ENCODE measurements around the gene ZBTB11. TPM values are rescaled to one million over a fixed set of nuclear protein-coding genes. Genes with fewer than 3 reads are reported as not detected.

ZBTB11 gene
- total and polyA plus RNA-seq, 10 of the 15 experiments (the other 5 are each of a cell fraction or from before 2014, with no cell fraction given): 3.5 to 25.7 (median 18.0) TPM

- peak overlapping the region; percentile 81 for H3K4me2 ChIP-seq (ENCODE audit: control insufficient read depth, insufficient read depth)
- TSS peak; percentile 57 for BruUV-seq (replicated peaks)
- RAD21 ChIA-PET (ENCODE audit: unreplicated experiment): interaction anchor here (1.8 to 1.9 kb wide), 2 partner anchors 66 to 103 kb away, joined by 4 to 5 read pairs; no protein-coding TSS in a partner anchor
- CTCF ChIA-PET: interaction anchor here (1.0 to 3.0 kb wide), 3 partner anchors 35 to 77 kb away, joined by 3 to 14 read pairs (median 5); no protein-coding TSS in a partner anchor
- peaks cover 20% of the 10 kb centered on the region for H3K79me2 ChIP-seq (ENCODE audit: control insufficient read depth, insufficient read depth, low read length)
- 6% methylated on average over 3 of the region's 3 CpGs for WGBS (ENCODE audit: insufficient coverage, insufficient replicate concordance, low lambda C conversion rate, missing lambda C conversion rate)
- peak overlapping the region; percentile 82; the same call in 1 of the 2 replicates for H3K9ac ChIP-seq (ENCODE audit: control insufficient read depth, insufficient read depth, low read length)
- TF ChIP-seq PKNOX1 (IDR thresholded peaks at IDR 0.05) (no peak), EZH2 (IDR thresholded peaks at IDR 0.05; ENCODE audit: borderline replicate concordance, control insufficient read depth, low read depth, low read length) (no peak), KAT2A (conservative IDR thresholded peaks at IDR 0.05; ENCODE audit: control insufficient read depth, low read depth, low read length) (no peak), KDM1A (IDR thresholded peaks at IDR 0.05; ENCODE audit: borderline replicate concordance) (no peak), RFX5 (IDR thresholded peaks at IDR 0.05; ENCODE audit: low read depth, low read length) (no peak)
- TF ChIP-seq, protein P1, sequence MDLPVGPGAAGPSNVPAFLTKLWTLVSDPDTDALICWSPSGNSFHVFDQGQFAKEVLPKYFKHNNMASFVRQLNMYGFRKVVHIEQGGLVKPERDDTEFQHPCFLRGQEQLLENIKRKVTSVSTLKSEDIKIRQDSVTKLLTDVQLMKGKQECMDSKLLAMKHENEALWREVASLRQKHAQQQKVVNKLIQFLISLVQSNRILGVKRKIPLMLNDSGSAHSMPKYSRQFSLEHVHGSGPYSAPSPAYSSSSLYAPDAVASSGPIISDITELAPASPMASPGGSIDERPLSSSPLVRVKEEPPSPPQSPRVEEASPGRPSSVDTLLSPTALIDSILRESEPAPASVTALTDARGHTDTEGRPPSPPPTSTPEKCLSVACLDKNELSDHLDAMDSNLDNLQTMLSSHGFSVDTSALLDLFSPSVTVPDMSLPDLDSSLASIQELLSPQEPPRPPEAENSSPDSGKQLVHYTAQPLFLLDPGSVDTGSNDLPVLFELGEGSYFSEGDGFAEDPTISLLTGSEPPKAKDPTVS (IDR thresholded peaks at IDR 0.05; ENCODE audit: low read depth, low read length): no peak
- H4K20me1 ChIP-seq (ENCODE audit: control insufficient read depth, insufficient read depth): no peaks in the 10 kb centered on the region
- H3K27ac ChIP-seq (ENCODE audit: control insufficient read depth, insufficient read depth): peak overlapping the region; percentile 38
- SMC1A ChIA-PET (ENCODE audit: uncharacterized antibody, unreplicated experiment): interaction anchor here (0.6 to 4.0 kb wide), 6 partner anchors 43 to 499 kb away, joined by 3 to 15 read pairs (median 3); no protein-coding TSS in a partner anchor
- H3K9me3 ChIP-seq (replicated peaks; ENCODE audit: control insufficient read depth, insufficient read depth, low read length): no peaks in the 10 kb centered on the region
- no peak for DNase-seq (ENCODE audit: low read depth, low spot score)
- in situ Hi-C loops (cut with MboI): no loop called here
- H3K36me3 ChIP-seq (ENCODE audit: control insufficient read depth in 2 of 2, insufficient read depth in 2 of 2, low read length in 1 of 2): no peaks in the 10 kb centered on the region
- ATAC-seq: no peak
- H3K4me3 ChIP-seq: peak overlapping the region; percentile 79
- intact Hi-C loops (cut with micrococcal nuclease; ENCODE audit: unreplicated experiment): loop anchor here (2.0 to 10.0 kb wide), 2 partner anchors 49 to 219 kb away; partner anchors contain the start of gene ZBTB11
- peak overlapping the region; percentile 81 for H2AFZ ChIP-seq (ENCODE audit: control insufficient read depth, low read depth, low read length)
- POLR2A ChIA-PET: interaction anchor here (0.6 to 1.5 kb wide), 5 partner anchors 18 to 664 kb away, joined by 3 to 5 read pairs (median 4); no protein-coding TSS in a partner anchor
- FAIRE-seq: no peak
- peaks cover 13% of the 10 kb centered on the region for H3K4me1 ChIP-seq (ENCODE audit: control insufficient read depth, insufficient read depth, low read length)
- H3K27me3 ChIP-seq (replicated peaks in 1 of 2; ENCODE audit: control insufficient read depth in 2 of 2, insufficient read depth in 2 of 2, low read length in 1 of 2): no peaks in the 10 kb centered on the region
Observed at GRCh38 chr3:101725890-101726275, 49.0 kb upstream of the ZBTB11 start.
